Lower leg skin (tissue), 4 donors: ENCODE measurements around the gene SCD. TPM values are rescaled to one million over a fixed set of nuclear protein-coding genes. Genes with fewer than 3 reads are reported as not detected.

ENCODE experiments used
- DNase-seq, 2 donors: peaks; one replicate each; pipeline ENCODE4 v3.0.0-alpha.2; 2019; ENCODE audit warnings: low spot score in 2 of 2
- H3K4me3 ChIP-seq: fragments of 200-600 bp; sonication (generic); 2 replicates; pipeline ENCODE4 v1.5.1; 2017; ENCODE audit warnings: mild to moderate bottlenecking, low read depth; ENCODE audit not compliant: poor library complexity, severe bottlenecking
- POLR2A ChIP-seq, 2 donors: fragments of 450-650 bp; IDR thresholded peaks; one replicate each; pipeline ENCODE4 v1.6.1; 2016 to 2017; ENCODE audit warnings: antibody characterized with exemption in 2 of 2, mild to moderate bottlenecking in 1 of 2, moderate library complexity in 1 of 2
- WGBS, 2 donors: methylation state at CpG; one replicate each; pipeline ENCODE4 v1.1.5; 2018; 5-methylcytosine and 5-hydroxymethylcytosine counted together
- intact Hi-C: fragments of 100-400 bp; cut with DNase I; formaldehyde crosslinking; loops from one replicate; pipeline ENCODE4 v1.15.0; 2023; ENCODE audit warnings: low total_unique reads
- total RNA-seq, 4 donors: library from RNA; depleted of rRNA; stranded (reverse); fragments of >200 nt; gene quantifications; one replicate each; pipeline ENCODE4 v1.1.0, GENCODE V29; 2016
- TF ChIP-seq, protein P1 (sequence below), 3 donors: fragments of 450-650 bp; IDR thresholded peaks; one replicate each; pipeline ENCODE4 v1.5.1; 2016; ENCODE audit warnings: antibody characterized with exemption in 3 of 3, mild to moderate bottlenecking in 3 of 3, moderate library complexity in 2 of 3

Gene SCD
- total RNA-seq, 4 donors from 2014 or later = 23.8 to 56.7 (median 32.3) TPM

DNA sequence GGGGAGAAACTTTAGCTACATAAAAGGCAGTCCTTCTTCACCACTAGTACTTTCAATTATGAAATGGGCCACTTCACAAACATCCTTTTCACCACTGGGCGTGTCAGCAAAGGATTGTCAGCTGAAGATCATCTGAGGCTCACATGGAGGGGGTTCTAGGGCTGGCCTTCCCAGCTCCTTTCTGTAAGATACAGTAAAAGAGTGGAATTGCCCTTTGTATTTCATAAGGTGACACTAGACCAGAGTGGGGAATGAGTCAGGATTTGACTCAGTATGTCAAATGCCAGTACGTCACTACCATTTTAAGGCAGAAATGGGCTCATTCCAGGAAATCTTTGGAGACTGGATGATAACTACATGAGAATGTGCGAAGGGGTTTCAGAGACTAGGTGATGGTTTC lies 39.3 kb upstream of the SCD start:
- TF ChIP-seq, protein P1, sequence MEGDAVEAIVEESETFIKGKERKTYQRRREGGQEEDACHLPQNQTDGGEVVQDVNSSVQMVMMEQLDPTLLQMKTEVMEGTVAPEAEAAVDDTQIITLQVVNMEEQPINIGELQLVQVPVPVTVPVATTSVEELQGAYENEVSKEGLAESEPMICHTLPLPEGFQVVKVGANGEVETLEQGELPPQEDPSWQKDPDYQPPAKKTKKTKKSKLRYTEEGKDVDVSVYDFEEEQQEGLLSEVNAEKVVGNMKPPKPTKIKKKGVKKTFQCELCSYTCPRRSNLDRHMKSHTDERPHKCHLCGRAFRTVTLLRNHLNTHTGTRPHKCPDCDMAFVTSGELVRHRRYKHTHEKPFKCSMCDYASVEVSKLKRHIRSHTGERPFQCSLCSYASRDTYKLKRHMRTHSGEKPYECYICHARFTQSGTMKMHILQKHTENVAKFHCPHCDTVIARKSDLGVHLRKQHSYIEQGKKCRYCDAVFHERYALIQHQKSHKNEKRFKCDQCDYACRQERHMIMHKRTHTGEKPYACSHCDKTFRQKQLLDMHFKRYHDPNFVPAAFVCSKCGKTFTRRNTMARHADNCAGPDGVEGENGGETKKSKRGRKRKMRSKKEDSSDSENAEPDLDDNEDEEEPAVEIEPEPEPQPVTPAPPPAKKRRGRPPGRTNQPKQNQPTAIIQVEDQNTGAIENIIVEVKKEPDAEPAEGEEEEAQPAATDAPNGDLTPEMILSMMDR (IDR thresholded peaks at IDR 0.05) = no peak
- no peak for TF ChIP-seq POLR2A (IDR thresholded peaks at IDR 0.05)
- WGBS, 2 donors = 84 to 90% methylated on average over 3 of the region's 3 CpGs
- intact Hi-C loops = no loop called here
- no peak overlapping the region for H3K4me3 ChIP-seq
- DNase-seq = no peak

DNA sequence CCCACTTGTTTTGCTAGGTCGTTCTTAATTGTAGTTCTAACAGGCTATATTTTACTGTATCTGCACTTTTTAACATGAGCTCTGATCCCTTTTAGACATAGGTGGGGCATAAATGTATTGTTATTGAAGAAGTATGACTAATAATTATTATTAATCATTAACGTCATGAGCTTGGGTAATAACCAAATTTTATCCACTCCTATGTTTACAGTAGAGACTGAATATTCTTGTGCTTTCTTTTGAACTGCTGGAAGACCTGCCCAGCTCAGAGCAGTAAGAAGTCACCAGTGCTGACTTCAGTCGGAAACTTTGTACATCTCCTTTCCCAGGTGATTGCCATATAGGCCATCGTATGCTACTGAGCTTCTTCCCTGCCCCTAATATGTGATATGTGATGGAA lies 35.7 kb upstream of the SCD start:
- intact Hi-C loops = no loop called here
- TF ChIP-seq POLR2A (IDR thresholded peaks at IDR 0.05) = no peak
- TF ChIP-seq, protein P1 (IDR thresholded peaks at IDR 0.05) = no peak
- WGBS, 2 donors = 68 to 75% methylated on average over 4 of the region's 4 CpGs
- DNase-seq = no peak
- H3K4me3 ChIP-seq = no peak overlapping the region

GRCh38 chr10:100315615-100316014 lies 31.4 kb upstream of the SCD start:
- 59 to 67% methylated on average over 4 of the region's 4 CpGs for WGBS, 2 donors
- no peak overlapping the region for H3K4me3 ChIP-seq
- intact Hi-C loops = no loop called here
- no peak for DNase-seq
- TF ChIP-seq, protein P1 (IDR thresholded peaks at IDR 0.05) = no peak
- TF ChIP-seq POLR2A (IDR thresholded peaks at IDR 0.05) = no peak

DNA sequence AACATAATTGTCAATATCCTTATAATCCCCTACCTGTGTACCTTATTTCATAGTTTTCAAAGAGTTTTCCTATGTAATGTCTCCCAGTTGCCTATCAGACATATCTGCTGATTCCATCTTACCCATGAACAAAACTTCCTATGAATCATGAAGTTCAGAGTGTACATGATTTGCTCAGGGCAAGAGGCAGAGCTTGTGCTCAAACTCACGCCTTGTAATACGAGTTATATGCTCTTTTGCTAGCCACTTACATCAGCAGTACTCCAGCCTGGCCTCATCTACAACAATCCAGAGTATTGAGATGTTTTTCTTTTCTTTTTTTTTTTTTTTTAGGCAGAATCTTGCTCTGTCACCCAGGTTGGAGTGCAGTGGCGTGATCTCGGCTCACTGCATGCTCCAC lies 28.8 kb upstream of the SCD start:
- no peak for TF ChIP-seq POLR2A (IDR thresholded peaks at IDR 0.05)
- intact Hi-C loops = no loop called here
- H3K4me3 ChIP-seq = no peak overlapping the region
- DNase-seq = no peak
- WGBS, 2 donors = 61 to 64% methylated on average over 4 of the region's 4 CpGs

DNA sequence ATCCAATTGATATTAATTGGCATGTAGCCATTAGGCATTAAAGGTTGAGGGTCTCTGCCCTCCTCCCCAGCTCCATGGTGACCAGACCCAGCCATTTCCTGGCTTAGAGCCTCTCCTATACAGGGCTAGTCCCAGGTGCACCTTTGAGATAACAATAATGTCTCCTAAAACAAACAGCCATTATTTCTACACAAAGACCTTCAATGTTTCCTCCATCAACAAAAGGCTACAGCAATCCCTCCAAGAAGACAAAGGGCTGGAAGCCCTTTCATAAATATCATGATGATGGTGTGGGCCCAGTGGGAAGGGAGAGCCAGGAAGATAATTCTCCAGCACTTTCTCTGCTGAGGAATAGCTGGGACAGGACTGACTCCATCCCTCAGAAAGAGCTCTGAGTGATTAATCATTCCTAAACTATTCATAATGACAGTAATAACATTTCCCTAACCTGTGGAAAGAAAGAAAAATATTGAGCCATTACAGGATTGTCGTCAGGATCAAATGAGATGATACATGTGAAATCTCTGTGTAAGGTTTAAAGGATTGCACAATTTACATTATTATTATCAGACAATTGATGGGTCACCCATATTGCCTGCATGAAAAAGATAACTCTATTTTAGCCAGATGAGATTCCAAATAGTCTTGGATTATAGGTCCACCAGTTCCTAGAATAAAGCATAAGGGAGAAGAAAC lies 27.2 kb upstream of the SCD start:
- WGBS, 2 donors = 45 to 52% methylated on average over 1 of the region's 1 CpG
- intact Hi-C loops = no loop called here
- TF ChIP-seq, protein P1 (IDR thresholded peaks at IDR 0.05) = no peak
- no peak for TF ChIP-seq POLR2A (IDR thresholded peaks at IDR 0.05)
- H3K4me3 ChIP-seq = no peak overlapping the region
- no peak for DNase-seq

DNA sequence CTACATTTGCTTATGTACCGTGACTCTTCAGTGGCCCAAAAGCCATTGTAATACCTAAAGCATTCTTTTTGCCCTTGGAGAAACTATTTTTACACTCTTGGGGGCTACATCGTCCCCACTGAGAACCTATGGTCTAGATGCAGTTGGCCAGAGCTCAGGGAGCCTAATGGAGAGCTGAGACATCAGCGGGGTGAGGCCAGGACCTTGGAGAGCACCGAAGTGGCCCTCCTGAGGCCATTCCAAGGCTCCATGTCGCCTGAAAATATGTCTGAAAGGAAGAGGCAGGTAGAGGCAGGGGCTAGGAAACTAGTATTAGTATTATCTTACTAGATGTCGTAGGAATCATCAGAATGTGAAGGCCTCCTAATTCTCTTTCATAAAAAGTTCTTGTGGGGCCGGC lies 21.9 kb upstream of the SCD start:
- intact Hi-C loops = no loop called here
- WGBS, 2 donors = 49 to 53% methylated on average over 7 of the region's 7 CpGs
- TF ChIP-seq, protein P1 (IDR thresholded peaks at IDR 0.05) = no peak
- no peak for TF ChIP-seq POLR2A (IDR thresholded peaks at IDR 0.05)
- DNase-seq = no peak
- H3K4me3 ChIP-seq = no peak overlapping the region
